IMR-90 (cell line): ENCODE data around the gene SEMA4A. TPM values are rescaled to one million over a fixed set of nuclear protein-coding genes. Genes with fewer than 3 reads are reported as not detected.
A peak's percentile ranks its signal among the peaks of the same experiment; 100 is the strongest.

Experiments
- ATAC-seq: fragments of 200-7000 bp; cut with Tn5 transposase; 2 replicates; pipeline ENCODE4 v1.9.1; 2020; ENCODE audit warnings: low read depth, mild to moderate bottlenecking, moderate library complexity
- BruUV-seq: library from RNA; stranded (reverse); fragments of 400-500 nt; replicated peaks from 2 replicates; lab custom pipeline; 2021; lab: Mats Ljungman, UMichigan
- CTCF ChIA-PET: fragments of 300-600 bp; formaldehyde crosslinking; extraction: SDS; loops from one replicate; lab custom pipeline; 2021; ENCODE audit warnings: antibody characterized with exemption; lab: Yijun Ruan, JAX
- POLR2A ChIA-PET: fragments of 300-600 bp; sonication (Branson Sonifier 250); formaldehyde crosslinking; loops from one replicate; lab custom pipeline; 2022; ENCODE audit warnings: antibody characterized with exemption; ENCODE audit not compliant: unreplicated experiment; lab: Charles Lee
- DNase-seq: peaks from one replicate; pipeline ENCODE4 v3.0.0; 2013
- H2AFZ ChIP-seq: replicated peaks from 2 replicates; pipeline ENCODE3; 2013; ENCODE audit warnings: low read length, mild to moderate bottlenecking; ENCODE audit not compliant: poor library complexity
- H2AK5ac ChIP-seq: 2 replicates; pipeline ENCODE4 v1.6.1; 2013; ENCODE audit warnings: low read depth, low read length, inconsistent platforms
- H2AK9ac ChIP-seq: replicated peaks from 2 replicates; pipeline ENCODE3; 2013; ENCODE audit warnings: mild to moderate bottlenecking, low read depth, low read length, moderate library complexity; ENCODE audit not compliant: poor library complexity
- H2BK120ac ChIP-seq: 2 replicates; pipeline ENCODE4 v1.6.1; 2013; ENCODE audit warnings: low read depth, low read length, inconsistent platforms
- H2BK15ac ChIP-seq: 3 replicates; pipeline ENCODE4 v1.6.1; 2013; ENCODE audit warnings: low read depth, low read length, inconsistent platforms
- H2BK20ac ChIP-seq: 2 replicates; pipeline ENCODE4 v1.6.1; 2013; ENCODE audit warnings: low read depth, mild to moderate bottlenecking, inconsistent platforms, low read length, moderate library complexity
- H2BK5ac ChIP-seq: 2 replicates; pipeline ENCODE4 v1.6.1; 2013; ENCODE audit warnings: mild to moderate bottlenecking, low read depth, low read length, inconsistent platforms; ENCODE audit not compliant: poor library complexity, severe bottlenecking
- H3K14ac ChIP-seq: replicated peaks from 2 replicates; pipeline ENCODE4 v1.6.1; 2013; ENCODE audit warnings: low read depth, low read length, inconsistent platforms
- H3K18ac ChIP-seq: 2 replicates; pipeline ENCODE4 v1.6.1; 2013; ENCODE audit warnings: low read depth, low read length, control low read depth
- H3K23ac ChIP-seq: 2 replicates; pipeline ENCODE4 v1.6.1; 2013; ENCODE audit warnings: low read depth, low read length, inconsistent platforms
- H3K27ac ChIP-seq: 2 replicates; pipeline ENCODE4 v1.5.1; 2013; ENCODE audit warnings: mild to moderate bottlenecking, control low read depth, low read length; ENCODE audit not compliant: insufficient read depth
- H3K27me3 ChIP-seq: 2 replicates; pipeline ENCODE4 v1.6.1; 2013; ENCODE audit warnings: low read length; ENCODE audit not compliant: control insufficient read depth, insufficient read depth
- H3K36me3 ChIP-seq: 2 replicates; pipeline ENCODE4 v1.6.1; 2013; ENCODE audit warnings: low read length, mixed read lengths; ENCODE audit not compliant: control insufficient read depth, insufficient read depth
- H3K4ac ChIP-seq: 2 replicates; pipeline ENCODE4 v1.6.1; 2013; ENCODE audit warnings: low read depth, low read length, inconsistent platforms
- H3K4me1 ChIP-seq: 2 replicates; pipeline ENCODE4 v1.6.1; 2013; ENCODE audit warnings: low read length, mixed read lengths; ENCODE audit not compliant: control insufficient read depth, insufficient read depth
- H3K4me2 ChIP-seq: 2 replicates; pipeline ENCODE4 v1.6.1; 2013; ENCODE audit warnings: low read depth, mild to moderate bottlenecking, control low read depth, low read length, moderate library complexity
- H3K4me3 ChIP-seq: 2 replicates; pipeline ENCODE4 v1.5.1; 2013; ENCODE audit warnings: low read depth, mild to moderate bottlenecking, control low read depth, low read length, moderate library complexity; ENCODE audit not compliant: insufficient read depth
- H3K56ac ChIP-seq: 2 replicates; pipeline ENCODE4 v1.6.1; 2013; ENCODE audit warnings: low read length, inconsistent platforms; ENCODE audit not compliant: insufficient read depth; ENCODE audit errors: extremely low read depth
- H3K79me1 ChIP-seq, 2 experiments: 2 replicates each; pipeline ENCODE4 v1.6.1; 2013; ENCODE audit warnings: low read length in 2 of 2, inconsistent platforms in 1 of 2, low read depth in 1 of 2
- H3K9ac ChIP-seq: 2 replicates; pipeline ENCODE4 v1.6.1; 2013; ENCODE audit warnings: low read depth, low read length, control low read depth
- H3K9me1 ChIP-seq: 2 replicates; pipeline ENCODE4 v1.6.1; 2013; ENCODE audit warnings: low read length, inconsistent platforms; ENCODE audit not compliant: insufficient read depth
- H3K9me3 ChIP-seq: 2 replicates; pipeline ENCODE4 v1.6.1; 2013; ENCODE audit warnings: low read length; ENCODE audit not compliant: control insufficient read depth, insufficient read depth
- H4K20me1 ChIP-seq: 2 replicates; pipeline ENCODE4 v1.6.1; 2013; ENCODE audit warnings: low read length, inconsistent platforms; ENCODE audit not compliant: insufficient read depth
- H4K5ac ChIP-seq: 2 replicates; pipeline ENCODE4 v1.6.1; 2013; ENCODE audit warnings: mild to moderate bottlenecking, low read depth, low read length, control low read depth
- H4K8ac ChIP-seq, 2 experiments: 2 replicates each; pipeline ENCODE4 v1.6.1; 2013; ENCODE audit warnings: low read depth in 2 of 2, low read length in 2 of 2, control low read depth in 1 of 2, inconsistent platforms in 1 of 2
- H4K91ac ChIP-seq: 2 replicates; pipeline ENCODE4 v1.6.1; 2013; ENCODE audit warnings: low read depth, low read length, inconsistent platforms; ENCODE audit not compliant: insufficient read depth
- BHLHE40 ChIP-seq: fragments of 150-350 bp; IDR thresholded peaks from 2 replicates; pipeline ENCODE4 v1.6.1; 2016; ENCODE audit warnings: mild to moderate bottlenecking, low read depth, low read length
- CEBPB ChIP-seq: IDR thresholded peaks from 2 replicates; pipeline ENCODE4 v1.6.1; 2012; ENCODE audit warnings: low read depth, low read length, improper control_type of control experiment
- CHD1 ChIP-seq: IDR thresholded peaks from 2 replicates; pipeline ENCODE4 v1.6.1; 2012; ENCODE audit warnings: low read depth, low read length, improper control_type of control experiment
- FOS ChIP-seq: fragments of 150-350 bp; IDR thresholded peaks from 2 replicates; pipeline ENCODE4 v1.6.1; 2016; ENCODE audit warnings: low read depth, low read length
- MAFK ChIP-seq: IDR thresholded peaks from 2 replicates; pipeline ENCODE4 v1.6.1; 2012; ENCODE audit warnings: low read depth, low read length, improper control_type of control experiment
- MAZ ChIP-seq: IDR thresholded peaks from 2 replicates; pipeline ENCODE4 v1.6.1; 2012; ENCODE audit warnings: low read depth, mild to moderate bottlenecking, low read length, improper control_type of control experiment, moderate library complexity, borderline replicate concordance
- MXI1 ChIP-seq: IDR thresholded peaks from 2 replicates; pipeline ENCODE4 v1.6.1; 2012; ENCODE audit warnings: low read depth, mild to moderate bottlenecking, low read length, moderate library complexity, borderline replicate concordance
- NFE2L2 ChIP-seq: fragments of 150-350 bp; IDR thresholded peaks from 2 replicates; pipeline ENCODE4 v1.6.1; 2016; ENCODE audit warnings: low read depth, mild to moderate bottlenecking, low read length
- POLR2A ChIP-seq: IDR thresholded peaks from 2 replicates; pipeline ENCODE4 v1.6.1; 2012; ENCODE audit warnings: mild to moderate bottlenecking, low read depth, low read length
- RCOR1 ChIP-seq: IDR thresholded peaks from 2 replicates; pipeline ENCODE4 v1.6.1; 2012; ENCODE audit warnings: mild to moderate bottlenecking, low read length, improper control_type of control experiment; ENCODE audit not compliant: insufficient replicate concordance
- RFX5 ChIP-seq: IDR thresholded peaks from 2 replicates; pipeline ENCODE4 v1.8.0; 2012; ENCODE audit warnings: low read depth, mild to moderate bottlenecking, low read length, moderate library complexity
- SMC3 ChIP-seq: fragments of 150-350 bp; IDR thresholded peaks from 2 replicates; pipeline ENCODE4 v1.6.1; 2016; ENCODE audit warnings: low read depth, mild to moderate bottlenecking, antibody characterized with exemption, low read length, moderate library complexity
- WGBS, 2 experiments: methylation state at CpG; one replicate each; pipeline versions ENCODE4 v1.1.5 to v1.1.7; 2013; ENCODE audit warnings: missing lambda C conversion rate in 2 of 2; ENCODE audit not compliant: insufficient read length in 1 of 2; ENCODE audit errors: extremely low coverage in 2 of 2; 5-methylcytosine and 5-hydroxymethylcytosine counted together
- dilution Hi-C: fragments of 300-500 bp; cut with HindIII; formaldehyde crosslinking; loops from one replicate; pipeline ENCODE4 v1.14.3; 2018; ENCODE audit warnings: low sequenced_read_pairs; ENCODE audit not compliant: unreplicated experiment
- in situ Hi-C: fragments of 300-500 bp; cut with MboI; formaldehyde crosslinking; loops from 3 replicates; pipeline ENCODE4 v1.14.3; 2019; ENCODE audit warnings: low sequenced_read_pairs, inconsistent platforms, mixed read lengths
- intact Hi-C: fragments of 100-400 bp; cut with micrococcal nuclease; formaldehyde crosslinking; loops from 2 replicates; pipeline ENCODE4 v1.10.0; 2022
- polyA plus RNA-seq, 3 experiments: library from polyadenylated mRNA; depleted of rRNA; stranded (reverse); fragments of >200 nt; gene quantifications; 2 replicates each; pipeline ENCODE4 v1.2.3, GENCODE V29; 2012; ENCODE audit warnings: low replicate concordance in 1 of 3
- total RNA-seq: library from RNA; depleted of rRNA; stranded (reverse); fragments of >200 nt; gene quantifications from 2 replicates; pipeline ENCODE4 v1.2.3, GENCODE V29; 2012
- TF ChIP-seq, protein P1 (sequence below): fragments of 150-350 bp; IDR thresholded peaks from 2 replicates; pipeline ENCODE4 v1.6.1; 2016; ENCODE audit warnings: low read depth, mild to moderate bottlenecking, low read length, moderate library complexity, borderline replicate concordance
- TF ChIP-seq, protein P2 (sequence below): fragments of 150-350 bp; IDR thresholded peaks from 2 replicates; pipeline ENCODE4 v1.6.1; 2017; ENCODE audit warnings: mild to moderate bottlenecking, antibody characterized with exemption, low read length, low read depth
- TF ChIP-seq, protein P3 (sequence below): conservative IDR thresholded peaks from 2 replicates; pipeline ENCODE4 v1.5.1; 2012; ENCODE audit warnings: mild to moderate bottlenecking, low read depth, low read length, improper control_type of control experiment

The SEMA4A gene
- total and polyA plus RNA-seq, 2 of the 4 experiments (the other 2 are of a cell fraction), result 0.18 to 0.86 TPM

DNA sequence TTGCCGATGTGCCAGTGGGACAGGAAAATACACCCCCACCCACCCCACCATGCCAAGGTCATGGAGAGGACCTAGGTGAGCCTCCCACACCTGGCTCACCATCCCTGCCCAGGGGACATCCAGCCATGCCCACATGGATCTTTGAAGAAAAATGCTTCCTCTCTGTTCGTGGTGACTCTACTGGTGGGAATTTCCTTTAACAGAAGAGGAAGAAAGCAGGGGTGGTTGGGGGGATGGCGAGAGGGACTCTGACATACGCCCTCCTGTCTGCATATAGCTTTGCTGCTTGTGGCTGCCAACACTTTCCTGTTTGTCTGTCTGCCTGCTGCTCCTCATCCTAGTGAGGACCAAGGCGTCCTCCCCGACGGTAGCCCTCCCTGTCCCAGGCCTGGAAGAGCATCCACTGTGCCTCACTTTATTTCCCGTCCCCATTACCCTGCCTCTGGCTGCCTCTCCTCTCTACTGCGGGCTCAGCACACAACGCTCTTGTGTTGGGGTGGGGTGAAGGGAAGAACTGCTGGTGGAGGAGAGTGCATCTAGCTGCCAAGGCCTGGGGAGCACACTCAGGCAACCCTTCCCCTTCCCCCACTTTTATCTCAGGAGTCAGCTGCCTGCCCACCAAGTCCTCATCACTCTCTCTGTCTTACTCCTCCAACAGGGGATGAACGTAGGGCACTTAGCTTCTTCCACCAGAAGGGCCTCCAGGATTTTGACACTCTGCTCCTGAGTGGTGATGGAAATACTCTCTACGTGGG lies 2.5 kb downstream of the SEMA4A start:
- POLR2A ChIA-PET, result no interaction called here
- 40% methylated on average over 1 of the region's 12 CpGs; no CpG with 5 or more reads in 1 of the 2 experiments for WGBS, 2 experiments
- CTCF ChIA-PET, result interaction anchor here (1.0 kb wide), 1 partner anchor 69 kb away, joined by 3 read pairs; no protein-coding TSS in a partner anchor
- TF ChIP-seq RFX5, result no peak
- TF ChIP-seq POLR2A, result no peak
- TF ChIP-seq MXI1, result no peak
- TF ChIP-seq, protein P1, sequence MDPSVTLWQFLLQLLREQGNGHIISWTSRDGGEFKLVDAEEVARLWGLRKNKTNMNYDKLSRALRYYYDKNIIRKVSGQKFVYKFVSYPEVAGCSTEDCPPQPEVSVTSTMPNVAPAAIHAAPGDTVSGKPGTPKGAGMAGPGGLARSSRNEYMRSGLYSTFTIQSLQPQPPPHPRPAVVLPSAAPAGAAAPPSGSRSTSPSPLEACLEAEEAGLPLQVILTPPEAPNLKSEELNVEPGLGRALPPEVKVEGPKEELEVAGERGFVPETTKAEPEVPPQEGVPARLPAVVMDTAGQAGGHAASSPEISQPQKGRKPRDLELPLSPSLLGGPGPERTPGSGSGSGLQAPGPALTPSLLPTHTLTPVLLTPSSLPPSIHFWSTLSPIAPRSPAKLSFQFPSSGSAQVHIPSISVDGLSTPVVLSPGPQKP, result no peak
- TF ChIP-seq CHD1, result no peak
- no peak for TF ChIP-seq NFE2L2
- TF ChIP-seq, protein P2, sequence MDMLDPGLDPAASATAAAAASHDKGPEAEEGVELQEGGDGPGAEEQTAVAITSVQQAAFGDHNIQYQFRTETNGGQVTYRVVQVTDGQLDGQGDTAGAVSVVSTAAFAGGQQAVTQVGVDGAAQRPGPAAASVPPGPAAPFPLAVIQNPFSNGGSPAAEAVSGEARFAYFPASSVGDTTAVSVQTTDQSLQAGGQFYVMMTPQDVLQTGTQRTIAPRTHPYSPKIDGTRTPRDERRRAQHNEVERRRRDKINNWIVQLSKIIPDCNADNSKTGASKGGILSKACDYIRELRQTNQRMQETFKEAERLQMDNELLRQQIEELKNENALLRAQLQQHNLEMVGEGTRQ, result no peak
- TF ChIP-seq MAZ, result no peak
- no peak for TF ChIP-seq SMC3
- TF ChIP-seq RCOR1, result no peak
- TF ChIP-seq CEBPB, result no peak
- TF ChIP-seq MAFK, result no peak
- no peak for TF ChIP-seq FOS
- TF ChIP-seq, protein P3, sequence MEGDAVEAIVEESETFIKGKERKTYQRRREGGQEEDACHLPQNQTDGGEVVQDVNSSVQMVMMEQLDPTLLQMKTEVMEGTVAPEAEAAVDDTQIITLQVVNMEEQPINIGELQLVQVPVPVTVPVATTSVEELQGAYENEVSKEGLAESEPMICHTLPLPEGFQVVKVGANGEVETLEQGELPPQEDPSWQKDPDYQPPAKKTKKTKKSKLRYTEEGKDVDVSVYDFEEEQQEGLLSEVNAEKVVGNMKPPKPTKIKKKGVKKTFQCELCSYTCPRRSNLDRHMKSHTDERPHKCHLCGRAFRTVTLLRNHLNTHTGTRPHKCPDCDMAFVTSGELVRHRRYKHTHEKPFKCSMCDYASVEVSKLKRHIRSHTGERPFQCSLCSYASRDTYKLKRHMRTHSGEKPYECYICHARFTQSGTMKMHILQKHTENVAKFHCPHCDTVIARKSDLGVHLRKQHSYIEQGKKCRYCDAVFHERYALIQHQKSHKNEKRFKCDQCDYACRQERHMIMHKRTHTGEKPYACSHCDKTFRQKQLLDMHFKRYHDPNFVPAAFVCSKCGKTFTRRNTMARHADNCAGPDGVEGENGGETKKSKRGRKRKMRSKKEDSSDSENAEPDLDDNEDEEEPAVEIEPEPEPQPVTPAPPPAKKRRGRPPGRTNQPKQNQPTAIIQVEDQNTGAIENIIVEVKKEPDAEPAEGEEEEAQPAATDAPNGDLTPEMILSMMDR, result no peak
- TF ChIP-seq BHLHE40, result no peak

More for the DNA sequence above, 2.5 kb downstream of the SEMA4A start:
- H3K27ac ChIP-seq, result no peak overlapping the region
- H2BK5ac ChIP-seq, result no peak overlapping the region
- no peak overlapping the region for H4K91ac ChIP-seq
- H3K14ac ChIP-seq, result 0 out of 2 replicates have a peak overlapping the region, but pooled peaks have one; percentile 6
- peaks cover 2% of the 10 kb centered on the region; the same call in 1 of the 2 replicates for H3K27me3 ChIP-seq
- H2AK9ac ChIP-seq, result no peak overlapping the region
- H3K79me1 ChIP-seq, result no peaks in the 10 kb centered on the region
- H3K56ac ChIP-seq, result no peak overlapping the region
- dilution Hi-C loops, result no loop called here
- no peak overlapping the region for H3K18ac ChIP-seq
- H3K4me2 ChIP-seq, result no peak overlapping the region
- no peak overlapping the region for H4K8ac ChIP-seq
- BruUV-seq, result no TSS peak
- no peaks in the 10 kb centered on the region for H3K36me3 ChIP-seq
- in situ Hi-C loops, result no loop called here
- intact Hi-C loops, result no loop called here
- no peak overlapping the region for H2BK20ac ChIP-seq
- no peak overlapping the region for H3K9ac ChIP-seq
- H2BK15ac ChIP-seq, result no peak overlapping the region
- H3K9me3 ChIP-seq, result no peaks in the 10 kb centered on the region
- H3K9me1 ChIP-seq, result peaks cover 16% of the 10 kb centered on the region
- H2AFZ ChIP-seq, result peak overlapping the region; percentile 51
- no peak overlapping the region for H3K4ac ChIP-seq
- peaks cover 6% of the 10 kb centered on the region for H3K4me1 ChIP-seq
- no peak overlapping the region for H3K4me3 ChIP-seq
- H4K20me1 ChIP-seq, result no peaks in the 10 kb centered on the region
- H2AK5ac ChIP-seq, result no peak overlapping the region
- ATAC-seq (no peak), DNase-seq (no peak)
- H2BK120ac ChIP-seq, result no peak overlapping the region
- H4K5ac ChIP-seq, result no peak overlapping the region
- no peak overlapping the region for H3K23ac ChIP-seq
